Prostate gland (tissue), 2 donors: ENCODE results near the gene PTPRD.

Source experiments
- CTCF ChIP-seq, 4 experiments: fragments of 200-600 bp in 2 of 4; fragments of 450-650 bp in 2 of 4; sonication (generic) in 2 of 4; IDR thresholded peaks; 1 replicate in 3 of 4; 2 replicates in 1 of 4; pipeline ENCODE4 v1.5.1; 2016 to 2019; ENCODE audit warnings: antibody characterized with exemption in 4 of 4, mild to moderate bottlenecking in 2 of 4, moderate library complexity in 2 of 4
- POLR2AphosphoS5 ChIP-seq: sonication (generic); formaldehyde crosslinking; IDR thresholded peaks from one replicate; pipeline ENCODE4 v1.6.1; 2017; ENCODE audit warnings: antibody characterized with exemption

DNA sequence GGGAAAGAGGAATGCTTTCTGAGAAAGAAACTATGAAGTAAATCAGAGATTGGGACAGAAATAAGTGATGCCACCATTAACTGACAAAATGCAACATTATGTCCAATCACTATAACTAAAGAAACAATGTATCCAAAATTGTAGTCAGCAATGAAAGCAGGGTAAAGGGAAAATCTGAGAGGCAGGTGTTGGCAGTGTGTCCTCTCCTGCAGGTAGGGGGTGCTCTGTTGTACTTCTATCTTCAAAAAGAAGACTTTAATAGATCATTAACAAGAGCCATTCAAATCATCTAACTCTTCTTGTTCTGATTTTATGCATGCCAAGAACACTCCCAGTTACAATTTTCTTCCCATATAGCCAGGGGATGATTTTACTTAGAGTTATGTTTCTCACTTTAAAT is 1275.7 kb downstream of the PTPRD start:
- TF ChIP-seq CTCF (IDR thresholded peaks at IDR 0.05) (no peak), POLR2AphosphoS5 (no peak)
